Measurements from ENCODE around the gene TFRC.
"Not testable (repeated sequence)": the region's sequence is repeated elsewhere in the genome, so short reads cannot be mapped to it uniquely, and the experiment has no call there.

The TFRC gene

GRCh38 chr3:196087906-196088305 lies 6.0 kb upstream of the TFRC start:
- DNase-seq (ENCODE audit: insufficient read length, low spot score) (no peak), FAIRE-seq (no peak)

- FAIRE-seq = no peak
- no peak for DNase-seq (ENCODE audit: insufficient read length, low spot score)
These were observed 705 bp upstream of the TFRC start for GRCh38 chr3:196082619-196082971.

- DNase-seq (ENCODE audit: insufficient read length, low spot score) = peak; percentile 25
- FAIRE-seq = no peak
These were observed 672 bp downstream of the TFRC start for GRCh38 chr3:196081002-196081833.

GRCh38 chr3:196080101-196080846 lies 1.6 kb downstream of the TFRC start:
- not testable (repeated sequence) for FAIRE-seq; DNase-seq (ENCODE audit: insufficient read length, low spot score)

- no peak for FAIRE-seq
- DNase-seq (ENCODE audit: insufficient read length, low spot score) = no peak
These were observed 2.2 kb downstream of the TFRC start for GRCh38 chr3:196079682-196080081.

GRCh38 chr3:196075013-196075412 lies 6.9 kb downstream of the TFRC start:
- FAIRE-seq = no peak
- DNase-seq (ENCODE audit: insufficient read length, low spot score) = no peak

- peak; percentile 75 for DNase-seq (ENCODE audit: insufficient read length, low spot score)
- peak; percentile 91 for FAIRE-seq
These were observed 8.6 kb downstream of the TFRC start for GRCh38 chr3:196073255-196073753.

- FAIRE-seq (no peak), DNase-seq (ENCODE audit: insufficient read length, low spot score) (no peak)
These were observed 9.6 kb downstream of the TFRC start for GRCh38 chr3:196072313-196072712.

- DNase-seq (ENCODE audit: insufficient read length, low spot score); FAIRE-seq: not testable (repeated sequence)
These were observed 13.1 kb downstream of the TFRC start for GRCh38 chr3:196068812-196069211.

GRCh38 chr3:196067439-196067838 lies 14.5 kb downstream of the TFRC start:
- no peak for DNase-seq (ENCODE audit: insufficient read length, low spot score)
- FAIRE-seq = no peak

GRCh38 chr3:196063971-196064370 lies 17.9 kb downstream of the TFRC start:
- no peak for FAIRE-seq
- DNase-seq (ENCODE audit: insufficient read length, low spot score) = no peak

- FAIRE-seq (no peak), DNase-seq (ENCODE audit: insufficient read length, low spot score) (no peak)
These were observed 18.4 kb downstream of the TFRC start for GRCh38 chr3:196063456-196063855.

- FAIRE-seq = no peak
- no peak for DNase-seq (ENCODE audit: insufficient read length, low spot score)
These were observed 18.8 kb downstream of the TFRC start for GRCh38 chr3:196063049-196063448.

- no peak for FAIRE-seq
These were observed 21.1 kb downstream of the TFRC start for GRCh38 chr3:196060834-196061233.

GRCh38 chr3:196057760-196058331 lies 24.0 kb downstream of the TFRC start:
- no peak for FAIRE-seq
- DNase-seq (ENCODE audit: insufficient read length, low spot score) = no peak

More at GRCh38 chr3:196060834-196061233, 21.1 kb downstream of the TFRC start:
- DNase-seq (ENCODE audit: insufficient read length, low spot score) = no peak

- not testable (repeated sequence) for FAIRE-seq; DNase-seq (ENCODE audit: insufficient read length, low spot score)
These were observed 25.5 kb downstream of the TFRC start for GRCh38 chr3:196056371-196056770.

GRCh38 chr3:196055683-196056270 lies 26.1 kb downstream of the TFRC start:
- DNase-seq (ENCODE audit: insufficient read length, low spot score) = no peak
- no peak for FAIRE-seq

GRCh38 chr3:196055240-196055639 lies 26.6 kb downstream of the TFRC start:
- FAIRE-seq (no peak), DNase-seq (ENCODE audit: insufficient read length, low spot score) (no peak)

GRCh38 chr3:196054661-196055060 lies 27.2 kb downstream of the TFRC start:
- no peak for FAIRE-seq

GRCh38 chr3:196053487-196053886 lies 28.4 kb downstream of the TFRC start:
- no peak for FAIRE-seq
- DNase-seq (ENCODE audit: insufficient read length, low spot score) = no peak

More at GRCh38 chr3:196054661-196055060, 27.2 kb downstream of the TFRC start:
- no peak for DNase-seq (ENCODE audit: insufficient read length, low spot score)

Data from HTR-8/SVneo (cell line).